Bone marrow (tissue), 2 donors: ENCODE results near the gene PRR33.

Experiments used
- DNase-seq, 2 donors: peaks; one replicate each; lab custom pipeline; 2025; lab: John Stamatoyannopoulos, UW

PRR33 gene

GRCh38 chr11:1916132-1916985 lies 24.7 kb upstream of the PRR33 start:
- no peak for DNase-seq

- DNase-seq, result no peak
These were observed 24.1 kb upstream of the PRR33 start for GRCh38 chr11:1915795-1916131.

- DNase-seq, result no peak
These were observed 21.8 kb upstream of the PRR33 start for GRCh38 chr11:1913271-1914060.

GRCh38 chr11:1912289-1912878 lies 20.7 kb upstream of the PRR33 start:
- peak in 1 of 2 donors; percentile 61 for DNase-seq

GRCh38 chr11:1909524-1909923 lies 17.8 kb upstream of the PRR33 start:
- no peak for DNase-seq

- DNase-seq, result peak in 1 of 2 donors; percentile 46
These were observed 16.9 kb upstream of the PRR33 start for GRCh38 chr11:1908618-1909017.

- no peak for DNase-seq
These were observed 15.1 kb upstream of the PRR33 start for GRCh38 chr11:1906611-1907423.

GRCh38 chr11:1906181-1906580 lies 14.5 kb upstream of the PRR33 start:
- DNase-seq, result peak in 1 of 2 donors; percentile 38

GRCh38 chr11:1899686-1900085 lies 8.0 kb upstream of the PRR33 start:
- no peak for DNase-seq

- no peak for DNase-seq
These were observed 7.4 kb upstream of the PRR33 start for GRCh38 chr11:1899090-1899489.

GRCh38 chr11:1896923-1897322 lies 5.2 kb upstream of the PRR33 start:
- peak in 1 of 2 donors; percentile 78 for DNase-seq

- DNase-seq, result no peak
These were observed 4.8 kb upstream of the PRR33 start for GRCh38 chr11:1896468-1896867.

- DNase-seq, result no peak
These were observed 3.1 kb upstream of the PRR33 start for GRCh38 chr11:1894759-1895158.

- DNase-seq, result no peak
These were observed 2.1 kb upstream of the PRR33 start for GRCh38 chr11:1893581-1894359.

- no peak for DNase-seq
These were observed 863 bp upstream of the PRR33 start for GRCh38 chr11:1892558-1892957.

GRCh38 chr11:1892116-1892515 lies 421 bp upstream of the PRR33 start:
- DNase-seq, result no peak

GRCh38 chr11:1890856-1891830 lies 552 bp downstream of the PRR33 start:
- peak in 1 of 2 donors; percentile 7 for DNase-seq

GRCh38 chr11:1889941-1890855 lies 1.5 kb downstream of the PRR33 start:
- peak in 1 of 2 donors; percentile 4 for DNase-seq
